Uterus (tissue), 4 donors: ENCODE data around the gene NEDD1. TPM values are rescaled to one million over a fixed set of nuclear protein-coding genes. Genes with fewer than 3 reads are reported as not detected.

ENCODE experiments used
- DNase-seq, 2 donors: peaks; one replicate each; pipeline ENCODE4 v3.0.0-alpha.2; 2019 to 2020
- H3K27ac ChIP-seq, 2 donors: fragments of 200-600 bp; sonication (generic); 1 replicate in 1 of 2; 2 replicates in 1 of 2; pipeline ENCODE4 v1.5.1; 2016 to 2018
- H3K27me3 ChIP-seq, 2 donors: fragments of 200-600 bp; sonication (generic); one replicate each; pipeline ENCODE4 v1.5.1; 2018 to 2019; ENCODE audit warnings: control low read depth in 1 of 2
- H3K36me3 ChIP-seq, 2 donors: fragments of 200-600 bp; sonication (generic); one replicate each; pipeline ENCODE4 v1.5.1; 2019; ENCODE audit warnings: control low read depth in 1 of 2
- H3K4me1 ChIP-seq, 2 donors: fragments of 200-600 bp; sonication (generic); one replicate each; pipeline ENCODE4 v1.5.1; 2018 to 2019; ENCODE audit warnings: control low read depth in 1 of 2
- H3K4me3 ChIP-seq, 2 donors: fragments of 200-600 bp; sonication (generic); 1 replicate in 1 of 2; 2 replicates in 1 of 2; pipeline ENCODE4 v1.5.1; 2018 to 2019; ENCODE audit warnings: mild to moderate bottlenecking in 1 of 2
- H3K9me3 ChIP-seq, 2 donors: fragments of 200-600 bp; sonication (generic); one replicate each; pipeline ENCODE4 v1.5.1; 2019; ENCODE audit warnings: control low read depth in 1 of 2
- CTCF ChIP-seq, 4 experiments: fragments of 200-600 bp in 2 of 4; fragments of 450-650 bp in 2 of 4; sonication (generic) in 2 of 4; IDR thresholded peaks; one replicate each; pipeline ENCODE4 v1.5.1; 2016 to 2019; ENCODE audit warnings: antibody characterized with exemption in 4 of 4, mild to moderate bottlenecking in 2 of 4, moderate library complexity in 1 of 4
- POLR2A ChIP-seq, 2 donors: fragments of 450-650 bp; IDR thresholded peaks; one replicate each; pipeline ENCODE4 v1.6.1; 2016; ENCODE audit warnings: antibody characterized with exemption in 2 of 2, mild to moderate bottlenecking in 1 of 2, moderate library complexity in 1 of 2
- intact Hi-C: fragments of 100-400 bp; cut with DNase I; formaldehyde crosslinking; loops from one replicate; pipeline ENCODE4 v1.15.1; 2023; ENCODE audit warnings: low total_unique reads
- total RNA-seq, 4 donors: library from RNA; depleted of rRNA in 3 of 4; stranded (reverse); fragments of >200 nt in 3 of 4; gene quantifications; one replicate each; pipeline versions ENCODE4 v1.1.0 to v1.2.4, GENCODE V29; 2014 to 2023
- donor health status: DM: yes; HTN: yes; CAD: no.

The NEDD1 gene
- total RNA-seq, 4 donors from 2014 or later = 13.3 to 54.2 (median 36.3) TPM

DNA sequence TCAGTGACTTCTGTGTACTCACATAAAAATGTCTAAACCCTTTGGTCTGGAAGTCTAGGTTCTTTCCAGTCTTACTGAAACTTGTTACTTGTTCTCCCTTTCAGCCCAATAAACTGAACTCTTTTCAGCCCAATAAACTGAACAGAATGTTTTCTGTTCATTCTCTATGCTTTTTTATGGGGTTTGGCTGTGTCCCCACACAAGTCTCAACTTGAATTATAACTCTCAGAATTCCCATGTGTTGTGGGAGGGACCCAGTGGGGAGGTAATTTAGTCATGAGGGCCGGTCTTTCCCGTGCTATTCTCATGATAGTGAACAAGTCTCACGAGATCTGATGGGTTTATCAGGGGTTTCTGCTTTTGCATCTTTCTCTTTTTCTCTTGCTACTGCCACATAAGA lies 15.0 kb upstream of the NEDD1 start:
- H3K27ac ChIP-seq = peak overlapping the region; percentile 1 to 75
- H3K36me3 ChIP-seq = no peaks in the 10 kb centered on the region
- H3K4me3 ChIP-seq = no peak overlapping the region
- TF ChIP-seq CTCF (IDR thresholded peaks at IDR 0.05) (no peak), POLR2A (IDR thresholded peaks at IDR 0.05) (no peak)
- H3K27me3 ChIP-seq = no peaks in the 10 kb centered on the region
- peak; percentile 27 to 62 for DNase-seq
- H3K4me1 ChIP-seq = no peaks in the 10 kb centered on the region
- intact Hi-C loops = no loop called here
- H3K9me3 ChIP-seq = no peaks in the 10 kb centered on the region

- no peak overlapping the region for H3K4me3 ChIP-seq
- intact Hi-C loops = no loop called here
- no peaks in the 10 kb centered on the region for H3K4me1 ChIP-seq
- no peaks in the 10 kb centered on the region for H3K9me3 ChIP-seq
- TF ChIP-seq POLR2A (IDR thresholded peaks at IDR 0.05) (no peak), CTCF (IDR thresholded peaks at IDR 0.05) (no peak)
- no peaks in the 10 kb centered on the region for H3K36me3 ChIP-seq
- H3K27me3 ChIP-seq = no peaks in the 10 kb centered on the region
- no peak for DNase-seq
- H3K27ac ChIP-seq = no peak overlapping the region
These were observed 9.6 kb upstream of the NEDD1 start for GRCh38 chr12:96897421-96897820.

GRCh38 chr12:96901175-96901574 lies 5.9 kb upstream of the NEDD1 start:
- Histone ChIP-seq H3K27ac (no peak overlapping the region), H3K27me3 (no peaks in the 10 kb centered on the region), H3K4me1 (no peaks in the 10 kb centered on the region), H3K9me3 (no peaks in the 10 kb centered on the region), H3K4me3 (no peak overlapping the region), H3K36me3 (no peaks in the 10 kb centered on the region)
- intact Hi-C loops = no loop called here
- DNase-seq = no peak
- no peak for TF ChIP-seq POLR2A (IDR thresholded peaks at IDR 0.05)
- no peak for TF ChIP-seq CTCF (IDR thresholded peaks at IDR 0.05)

DNA sequence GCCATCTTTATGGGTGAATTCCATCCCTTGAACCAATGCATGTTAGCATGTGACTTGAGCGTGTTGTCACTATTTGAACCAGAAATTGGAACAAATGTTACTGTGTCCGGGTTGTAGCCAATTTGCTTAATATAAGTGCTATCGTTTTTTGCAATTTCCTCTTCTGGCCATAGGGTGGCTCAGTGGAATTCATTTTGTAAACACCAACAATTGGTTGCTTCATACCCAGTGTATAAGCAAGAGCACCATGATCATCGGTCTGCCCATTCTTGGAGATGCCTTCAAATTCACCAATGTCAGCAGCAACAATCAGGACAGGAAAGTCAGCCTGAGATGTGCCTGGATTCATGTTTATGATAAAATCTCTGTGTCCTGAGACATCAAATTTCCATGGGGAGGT lies 5.0 kb upstream of the NEDD1 start:
- TF ChIP-seq CTCF (IDR thresholded peaks at IDR 0.05) (no peak), POLR2A (IDR thresholded peaks at IDR 0.05) (no peak)
- Histone ChIP-seq H3K9me3 (no peaks in the 10 kb centered on the region), H3K27ac (no peak overlapping the region), H3K36me3 (no peaks in the 10 kb centered on the region), H3K4me3 (no peak overlapping the region), H3K27me3 (no peaks in the 10 kb centered on the region), H3K4me1 (no peaks in the 10 kb centered on the region)
- intact Hi-C loops = no loop called here
- no peak for DNase-seq

GRCh38 chr12:96906498-96906848 lies 584 bp upstream of the NEDD1 start:
- intact Hi-C loops = no loop called here
- H3K4me1 ChIP-seq = no peaks in the 10 kb centered on the region
- H3K36me3 ChIP-seq = no peaks in the 10 kb centered on the region
- peak overlapping the region; percentile 88 to 98 for H3K27ac ChIP-seq
- no peaks in the 10 kb centered on the region for H3K9me3 ChIP-seq
- peak overlapping the region; percentile 73 to 95 for H3K4me3 ChIP-seq
- TF ChIP-seq CTCF (IDR thresholded peaks at IDR 0.05) (no peak), POLR2A (IDR thresholded peaks at IDR 0.05) (no peak)
- DNase-seq = no peak
- H3K27me3 ChIP-seq = no peaks in the 10 kb centered on the region
